HG03060 (cell line): ENCODE results near the gene ZBTB7A.

Experiments used
- ATAC-seq: cut with Tn5 transposase; IDR thresholded peaks from one replicate; pipeline ENCODE4 v1.9.1; 2021; ENCODE audit warnings: low read depth, moderate number of reproducible peaks; ENCODE audit not compliant: unreplicated experiment

Gene ZBTB7A

DNA sequence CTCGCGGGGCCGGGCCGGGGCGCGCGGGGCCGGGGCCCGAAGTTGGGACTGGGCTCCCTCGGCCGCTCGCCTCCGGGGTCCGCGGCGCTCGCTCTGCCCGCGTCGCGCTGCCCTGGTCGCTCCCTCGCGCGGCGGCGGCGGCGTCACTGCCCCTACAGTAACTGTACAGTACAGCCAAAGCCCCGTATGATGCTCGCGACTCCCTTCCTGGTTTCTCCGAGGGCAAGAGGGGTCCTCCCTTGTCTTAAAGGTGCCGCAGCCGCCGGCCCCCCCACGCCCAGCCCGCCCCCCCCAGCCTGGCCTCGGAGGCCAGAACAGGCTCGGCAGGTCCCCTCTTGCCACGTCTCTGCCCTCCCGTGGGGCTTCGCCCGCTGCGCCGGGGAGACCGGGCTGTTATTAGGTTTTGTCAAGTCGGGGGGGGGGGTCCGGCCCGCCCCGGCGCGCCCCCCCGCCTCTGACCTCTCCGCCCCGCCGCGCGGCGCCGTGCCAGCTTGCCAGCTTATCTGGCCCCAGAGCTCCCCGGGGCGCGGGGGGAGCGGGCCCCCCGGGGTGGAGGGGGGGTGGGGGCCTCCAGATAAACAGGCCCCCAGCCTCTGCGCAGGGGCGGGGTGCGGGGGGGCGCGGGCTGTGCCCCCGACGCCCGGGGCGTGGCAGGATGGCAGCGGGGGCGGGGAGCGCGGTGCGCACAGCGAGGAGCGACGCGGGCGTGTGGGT is at the start of gene ZBTB7A:
Gene ZBTB7A (minus strand): TSS at position 218 of the 714 bp plus-strand sequence. CDS start 11,667 bp downstream, outside the sequence.
- ATAC-seq = no peak

DNA sequence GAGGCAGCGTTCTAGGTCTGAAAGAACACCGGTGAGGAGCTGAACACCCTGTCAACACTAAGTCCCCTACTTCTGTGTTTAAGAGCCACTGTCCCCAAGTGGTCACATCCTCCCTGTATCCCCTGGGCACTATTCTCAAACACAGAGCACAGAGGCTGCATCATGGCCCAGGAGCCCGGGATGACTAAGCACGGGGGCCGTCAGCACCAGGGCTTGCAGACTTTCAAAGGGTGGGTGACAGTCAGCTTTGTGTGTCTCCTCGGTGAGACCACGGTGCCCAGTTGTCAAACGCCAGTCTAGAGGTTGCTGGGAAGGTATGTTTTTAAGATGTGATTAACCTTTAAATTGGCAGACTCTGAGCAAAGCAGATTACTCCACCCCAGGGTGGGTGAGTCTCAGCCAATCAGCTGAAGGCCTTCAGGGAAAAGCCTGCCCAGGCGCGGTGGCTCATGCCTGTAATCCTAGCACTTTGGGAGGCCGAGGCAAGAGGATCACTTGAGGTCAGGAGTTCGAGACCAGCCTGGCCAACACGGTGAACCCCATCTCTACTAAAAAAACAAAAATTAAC is 49.2 kb upstream of the ZBTB7A start:
- no peak for ATAC-seq

DNA sequence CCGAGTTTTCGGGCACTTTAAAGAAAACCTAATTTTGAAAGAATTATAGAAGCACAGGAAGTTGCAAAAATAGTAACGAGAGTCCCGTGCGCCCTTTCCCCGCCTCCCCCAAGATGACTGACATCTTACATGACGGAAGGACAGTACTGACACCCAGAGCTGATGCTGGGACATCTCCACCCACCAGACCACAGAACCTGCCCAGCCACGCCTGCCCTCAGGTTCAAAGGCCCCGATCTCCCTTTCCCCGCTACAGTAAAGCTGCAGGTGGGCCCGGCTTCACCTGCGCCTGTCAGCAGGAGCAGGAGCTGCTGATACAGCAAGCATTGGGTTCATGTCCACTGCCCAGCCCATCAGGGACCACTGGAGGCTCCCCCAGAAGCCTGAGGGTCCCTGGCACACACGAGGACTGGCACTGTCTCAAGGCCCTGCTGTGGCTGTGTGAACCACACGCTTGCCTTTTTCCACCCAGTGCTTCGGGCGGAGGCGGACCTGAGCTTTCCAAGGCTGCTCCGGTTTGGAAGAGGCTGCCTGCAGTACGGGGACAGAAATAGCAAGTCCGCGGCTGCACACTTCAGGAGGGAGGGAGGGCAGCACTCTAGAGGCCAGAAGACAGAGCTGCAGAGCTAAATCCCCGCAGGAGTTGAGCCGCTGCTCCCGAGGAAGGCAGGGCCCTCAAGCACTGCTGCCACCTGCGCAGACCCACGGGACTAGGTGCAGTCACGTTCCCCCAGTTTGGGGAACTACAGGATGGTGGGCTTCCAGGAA is 48.5 kb upstream of the ZBTB7A start:
- peak; percentile 48 for ATAC-seq

DNA sequence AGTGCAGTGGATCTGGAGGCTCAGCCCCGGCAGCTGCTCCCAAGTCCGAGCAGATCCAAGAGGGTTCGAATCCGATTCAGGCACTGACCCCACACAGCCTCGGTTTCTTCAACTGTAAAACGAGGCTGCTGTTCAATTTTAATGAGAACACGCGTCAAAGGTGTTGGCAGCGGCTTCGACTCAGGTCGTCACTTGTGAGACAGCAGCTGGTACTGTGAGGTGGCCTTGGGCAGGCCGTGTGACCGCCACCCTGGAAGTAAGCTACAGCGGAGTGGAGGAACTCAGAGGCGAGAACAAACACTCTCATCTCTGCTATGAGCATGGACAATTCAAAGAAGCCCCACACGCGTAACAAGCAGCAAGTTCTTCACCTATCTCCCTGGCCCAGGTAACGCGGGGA is 47.5 kb upstream of the ZBTB7A start:
- no peak for ATAC-seq

DNA sequence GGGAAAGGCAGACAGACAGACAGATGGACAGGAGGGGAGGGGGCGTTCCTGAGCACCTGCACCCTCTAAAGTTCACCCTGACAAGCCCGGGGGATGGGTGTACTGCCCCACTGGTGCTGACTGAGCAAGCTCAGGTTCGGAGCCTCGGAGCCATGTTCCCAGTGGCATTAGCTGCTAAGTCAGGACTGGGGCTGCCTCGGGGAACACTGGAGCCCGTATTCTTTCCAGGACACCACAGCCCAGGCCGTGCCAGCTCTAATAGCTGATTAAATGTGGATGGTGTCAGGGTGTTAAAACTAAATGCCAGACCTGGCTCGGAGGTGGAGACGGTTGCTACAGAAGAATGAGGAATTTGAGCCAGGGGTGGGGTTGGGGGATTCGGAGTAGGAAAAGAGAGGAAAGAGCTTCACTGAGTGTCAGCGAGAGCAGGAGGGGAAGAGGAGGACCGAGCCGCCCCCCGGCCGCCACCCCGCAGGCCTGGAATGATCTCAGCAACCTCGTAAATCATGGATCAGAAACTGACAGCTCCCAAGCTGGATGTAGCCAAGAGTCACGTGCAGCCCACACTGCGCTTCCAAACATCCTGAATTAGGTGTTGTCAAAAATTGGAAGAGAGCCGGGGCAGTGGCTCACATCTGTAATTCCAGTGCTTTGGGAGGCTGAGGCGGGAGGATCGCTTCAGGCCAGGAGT is 46.8 kb upstream of the ZBTB7A start:
- no peak for ATAC-seq

DNA sequence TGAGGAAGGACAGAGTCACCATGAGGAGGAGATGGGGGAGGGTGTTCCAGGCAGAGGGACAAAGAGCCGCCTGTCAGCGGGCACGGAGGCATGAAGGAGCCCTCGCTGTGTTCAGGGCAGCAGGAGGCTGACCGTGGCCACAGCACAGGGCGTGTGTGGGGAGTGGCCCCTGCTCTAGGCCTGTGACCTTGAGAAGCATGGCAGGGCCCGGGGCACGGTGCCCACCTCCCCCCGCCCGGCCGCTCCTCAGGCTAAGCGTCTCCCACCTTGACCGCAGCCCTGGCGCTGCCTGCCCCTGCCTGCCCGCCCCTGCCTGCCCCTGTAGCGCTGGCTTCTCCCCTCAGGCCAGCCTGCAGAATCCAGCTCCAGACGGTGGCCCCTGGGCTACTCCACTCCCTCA is 45.7 kb upstream of the ZBTB7A start:
- ATAC-seq = no peak

DNA sequence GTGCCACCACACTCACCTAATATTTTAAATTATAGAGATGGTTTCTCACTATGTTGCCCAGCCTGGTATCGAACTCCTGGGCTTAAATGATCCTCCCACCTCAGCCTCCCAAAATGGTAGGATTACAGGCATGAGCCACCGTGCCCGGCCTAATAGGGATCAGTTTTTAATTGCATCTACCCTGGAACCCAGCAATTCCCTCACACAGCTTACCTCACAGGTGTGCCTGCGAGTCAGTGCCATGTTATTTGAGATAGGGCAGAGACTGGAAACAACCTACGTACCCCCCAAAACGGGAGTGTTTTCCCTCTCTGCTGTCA is 42.9 kb upstream of the ZBTB7A start:
- ATAC-seq = no peak

DNA sequence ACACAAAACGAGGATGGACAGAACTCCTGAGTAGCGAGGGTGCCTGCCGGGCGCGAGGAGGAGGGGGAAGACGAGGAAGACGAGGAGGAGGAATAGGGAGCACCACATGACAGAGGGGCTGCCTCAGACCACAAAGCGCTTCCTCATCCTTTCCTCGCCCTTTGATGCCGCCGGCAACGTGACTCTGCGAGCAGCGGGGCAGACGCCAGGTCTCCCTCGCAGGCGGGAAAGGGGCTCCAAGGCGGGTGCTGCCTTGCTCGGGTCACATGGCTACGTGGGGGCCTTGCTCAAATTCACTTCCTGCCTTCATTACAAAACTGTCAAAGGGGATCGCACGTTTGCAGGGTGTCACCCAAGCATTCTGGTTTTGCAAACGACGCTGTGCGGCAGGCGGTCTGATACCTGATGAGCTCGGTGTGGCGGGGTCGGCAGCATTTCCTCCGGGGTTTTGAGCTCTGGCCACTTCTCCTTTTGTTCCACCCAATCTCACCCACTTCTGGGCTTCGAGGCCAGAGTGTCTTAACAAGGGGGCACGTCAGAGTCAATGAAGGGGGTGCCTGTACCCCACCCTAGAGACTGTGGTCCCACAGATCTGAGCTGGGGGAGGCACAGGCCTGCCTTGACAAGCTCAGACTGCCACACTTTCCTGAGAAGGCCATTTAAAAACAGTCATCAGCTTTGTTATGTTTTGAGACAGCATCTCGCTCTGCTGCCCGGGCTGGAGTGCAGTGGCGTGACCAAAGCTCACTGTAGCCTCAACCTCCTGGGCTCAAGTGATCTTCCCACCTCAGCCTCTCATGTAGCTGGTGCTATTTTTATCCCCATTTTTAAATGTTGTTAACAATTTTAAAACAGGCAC is 42.3 kb upstream of the ZBTB7A start:
- ATAC-seq = peak; percentile 42

DNA sequence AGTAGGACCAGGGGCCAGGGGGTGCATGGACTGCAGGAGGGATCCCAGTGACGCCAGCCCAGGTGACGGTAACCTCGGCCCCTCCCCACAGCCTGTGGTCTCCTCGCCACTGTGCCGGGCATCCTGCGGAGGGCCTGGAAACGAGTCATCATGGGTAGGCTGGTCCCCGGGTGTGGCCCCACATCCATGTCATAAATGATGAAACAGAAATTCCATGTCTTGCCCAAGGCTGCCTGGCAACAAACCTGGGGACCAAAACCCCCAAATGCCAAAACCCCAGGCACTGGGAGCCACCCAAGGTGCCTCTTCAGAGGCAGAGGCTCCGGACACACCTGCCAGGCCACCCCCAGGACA is 36.4 kb upstream of the ZBTB7A start:
- no peak for ATAC-seq

DNA sequence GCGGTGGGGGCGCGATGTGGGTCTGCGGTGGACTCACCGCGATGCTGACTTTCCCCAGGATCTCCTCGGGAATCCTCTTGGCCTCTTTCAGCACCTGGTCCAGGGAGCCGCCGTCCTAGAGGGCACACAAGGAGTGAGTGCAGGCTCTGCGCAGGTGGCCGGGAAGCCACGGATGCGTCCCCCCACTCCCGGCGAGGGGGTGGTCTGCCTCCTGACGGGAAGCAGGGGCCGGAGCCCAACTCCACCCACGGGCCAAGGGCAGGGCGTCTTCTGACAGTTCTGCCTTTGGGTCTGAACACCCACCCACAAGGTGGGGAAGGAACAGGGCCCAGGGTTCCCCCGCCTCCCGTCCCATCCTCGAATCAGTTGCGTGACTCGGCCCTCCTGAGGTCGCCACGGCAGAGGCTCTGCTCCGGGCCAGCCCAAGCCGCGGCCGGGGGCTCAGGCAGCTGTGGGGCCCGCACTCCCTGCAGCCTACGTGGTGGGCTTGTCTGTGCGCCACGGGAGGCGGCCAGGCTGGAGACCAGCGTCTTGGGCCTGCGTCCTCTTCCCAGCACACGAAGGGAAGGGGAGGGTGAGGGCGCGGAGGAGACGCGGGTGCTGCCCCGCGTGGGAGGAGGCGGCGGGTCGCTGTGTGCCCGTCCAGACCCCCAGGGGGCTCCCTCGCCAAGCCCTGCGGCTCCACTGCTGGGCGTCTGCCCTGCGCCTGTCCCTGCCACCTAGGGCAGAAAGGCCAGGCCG is 35.8 kb upstream of the ZBTB7A start:
- no peak for ATAC-seq

DNA sequence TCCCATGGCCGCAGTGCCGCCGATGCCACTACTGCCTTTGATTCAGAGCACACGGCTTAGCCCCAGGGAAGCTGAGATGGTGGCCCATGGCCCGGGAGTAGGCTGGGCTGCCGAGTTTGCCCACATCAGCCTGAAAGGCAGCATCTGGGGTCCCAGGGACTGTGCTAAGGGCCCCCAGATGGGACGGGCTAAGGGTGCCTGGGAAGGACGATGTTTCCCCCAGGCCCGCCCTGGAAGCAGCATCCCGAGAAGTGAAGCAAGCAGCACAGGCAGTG is 34.7 kb upstream of the ZBTB7A start:
- ATAC-seq = no peak

DNA sequence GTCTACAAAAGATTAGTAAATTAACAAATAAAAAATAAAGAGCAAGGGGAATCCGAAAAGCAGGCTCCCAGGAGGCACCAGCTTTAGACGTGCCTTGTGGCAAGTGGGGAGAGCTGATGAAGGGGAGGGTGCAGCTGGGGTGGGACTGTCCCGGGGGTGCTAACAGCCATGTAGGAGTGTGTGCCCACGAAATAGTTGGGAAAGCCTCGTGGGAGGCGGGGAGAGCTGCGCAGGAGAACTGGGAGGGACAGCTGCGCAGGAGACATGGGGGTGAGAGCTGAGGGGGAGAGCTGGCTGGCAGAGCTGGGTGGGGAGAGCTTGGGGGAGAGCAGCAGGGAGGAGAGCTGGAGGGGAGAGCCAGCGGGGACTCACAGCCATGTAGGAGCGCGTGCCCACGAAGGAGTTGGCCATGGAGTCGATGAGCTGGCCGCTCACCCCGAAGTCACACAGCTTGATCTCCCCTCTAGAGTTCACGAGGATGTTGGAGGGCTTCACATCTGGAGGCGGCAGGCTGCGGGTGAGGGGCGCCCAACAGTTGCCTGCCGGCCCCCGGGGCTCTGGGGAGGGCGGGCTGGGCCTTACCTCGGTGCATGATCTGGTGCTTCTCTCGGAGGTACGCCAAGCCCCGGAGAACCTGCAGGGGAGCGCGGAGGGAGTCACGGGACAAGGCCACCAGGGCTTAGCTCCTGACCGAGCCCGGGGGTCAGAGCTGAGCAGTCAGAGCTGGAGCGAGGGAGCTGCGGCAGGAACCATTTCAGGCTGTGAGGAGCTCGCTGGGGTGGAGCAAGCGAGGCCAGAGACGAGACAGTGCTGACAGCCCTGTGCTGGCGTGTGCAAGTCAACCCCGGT is 34.2 kb upstream of the ZBTB7A start:
- ATAC-seq = no peak

DNA sequence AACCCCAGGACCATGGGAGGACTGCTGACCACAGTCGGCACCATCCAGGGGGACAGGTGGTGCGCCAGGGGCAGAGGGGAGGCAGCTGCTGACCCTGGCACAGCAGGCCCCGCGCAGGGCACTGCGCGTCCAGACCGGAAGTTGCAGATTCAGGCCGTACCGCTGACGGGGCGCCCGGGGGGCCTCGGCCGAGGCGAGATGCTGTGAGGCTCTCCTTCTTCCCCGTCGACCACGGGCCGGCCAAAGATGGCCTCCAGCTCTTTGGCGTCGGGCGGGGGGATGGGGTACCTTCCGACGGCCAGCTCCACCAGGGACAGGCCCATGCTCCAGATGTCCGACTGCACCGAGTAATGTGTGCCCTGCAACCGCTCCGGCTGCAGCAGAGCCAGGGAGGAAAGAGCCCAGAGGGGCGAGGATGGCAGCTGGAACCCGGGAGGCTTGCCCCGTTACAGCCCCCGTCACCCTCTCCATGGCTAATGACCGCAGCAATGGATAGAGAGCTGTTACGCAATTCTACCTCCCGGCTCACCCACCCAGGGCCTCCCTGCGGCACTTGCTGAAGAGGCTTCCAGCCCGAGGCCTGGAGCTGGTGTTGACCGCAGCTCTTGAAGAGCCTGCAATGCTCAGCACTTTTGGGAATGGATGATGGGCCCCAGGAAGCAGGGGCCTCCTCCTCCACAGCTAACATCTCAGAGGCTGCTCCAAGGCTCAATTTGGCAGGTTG is 32.5 kb upstream of the ZBTB7A start:
- no peak for ATAC-seq

DNA sequence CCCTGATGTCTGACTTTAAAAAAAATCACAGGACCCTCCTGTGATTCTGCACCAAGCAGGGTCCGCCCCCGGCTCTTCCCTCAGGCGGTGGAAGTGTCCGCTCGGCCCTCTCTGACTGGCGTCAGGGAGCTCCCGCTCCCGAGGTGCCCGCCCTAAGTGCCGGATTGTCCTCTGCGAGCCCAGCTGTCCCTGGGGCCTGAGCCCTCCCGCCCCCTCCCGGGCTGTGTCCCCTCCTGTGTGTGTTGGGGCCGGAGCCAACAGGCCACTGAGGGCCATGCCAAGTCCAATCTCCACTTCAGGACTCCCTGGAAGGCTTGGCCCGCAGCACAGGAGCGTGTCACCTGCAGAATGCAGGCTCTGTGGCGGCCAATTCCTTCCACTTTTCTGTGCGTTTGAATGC is 31.8 kb upstream of the ZBTB7A start:
- ATAC-seq = no peak

DNA sequence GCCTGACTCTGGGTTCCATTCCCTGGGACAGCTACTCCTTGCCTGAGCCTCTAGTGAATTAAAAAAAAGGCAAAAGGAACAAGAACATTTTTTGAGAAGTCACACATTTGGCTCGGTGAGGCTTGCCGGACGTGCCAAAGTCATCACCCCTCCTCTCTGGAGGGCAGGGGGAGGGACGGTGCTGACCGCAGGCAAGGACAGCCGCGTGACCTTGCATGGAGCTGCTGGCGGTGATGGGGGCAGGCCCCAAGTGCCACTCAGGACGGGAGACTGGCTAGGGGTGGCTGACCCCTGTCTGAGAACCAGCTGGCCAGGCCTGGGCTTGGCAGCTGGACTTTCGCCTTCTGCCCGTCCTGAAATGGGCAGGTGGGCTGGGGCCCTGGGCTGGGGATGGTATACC is 30.8 kb upstream of the ZBTB7A start:
- ATAC-seq = no peak

DNA sequence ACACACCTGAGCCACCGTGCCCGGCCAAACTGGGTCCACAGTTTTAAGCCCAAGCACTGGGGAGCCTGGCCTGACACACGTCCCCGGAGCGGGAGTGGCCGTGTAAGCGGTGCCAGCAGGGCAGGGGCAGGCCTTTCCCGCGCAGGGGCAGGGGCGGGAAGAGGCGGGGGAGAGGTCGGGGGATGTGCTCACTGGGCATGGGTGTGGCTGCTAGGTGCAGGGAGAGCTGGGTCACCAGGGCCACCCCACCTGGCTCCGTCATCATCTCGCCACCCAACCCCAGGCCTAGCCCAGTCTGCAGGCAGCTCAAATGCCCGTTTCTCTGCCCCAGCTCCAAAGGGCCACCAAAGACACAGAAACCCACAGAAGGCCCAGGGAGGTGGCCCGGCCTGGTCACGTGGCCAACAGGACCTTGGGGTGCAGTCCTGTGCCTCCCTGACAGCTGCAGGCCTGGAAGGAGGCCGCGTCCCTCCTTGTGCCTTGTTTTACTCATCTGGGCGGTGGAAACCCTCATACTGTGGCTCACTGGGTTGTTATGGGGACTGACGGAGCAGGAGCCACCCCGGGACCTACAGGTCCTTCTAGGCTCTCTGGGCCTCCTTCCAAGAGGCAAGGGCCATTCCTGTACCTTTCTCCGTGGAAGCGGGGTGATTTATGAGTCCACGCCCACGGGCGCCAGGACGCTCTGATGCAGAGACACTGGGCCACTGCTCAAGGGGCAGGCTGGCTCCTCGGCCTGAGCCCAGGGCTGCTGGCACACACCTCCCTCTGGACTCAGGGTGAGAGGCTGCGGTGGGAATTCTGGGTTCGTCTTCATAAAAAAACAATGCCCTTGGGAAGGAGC is 29.6 kb upstream of the ZBTB7A start:
- no peak for ATAC-seq

DNA sequence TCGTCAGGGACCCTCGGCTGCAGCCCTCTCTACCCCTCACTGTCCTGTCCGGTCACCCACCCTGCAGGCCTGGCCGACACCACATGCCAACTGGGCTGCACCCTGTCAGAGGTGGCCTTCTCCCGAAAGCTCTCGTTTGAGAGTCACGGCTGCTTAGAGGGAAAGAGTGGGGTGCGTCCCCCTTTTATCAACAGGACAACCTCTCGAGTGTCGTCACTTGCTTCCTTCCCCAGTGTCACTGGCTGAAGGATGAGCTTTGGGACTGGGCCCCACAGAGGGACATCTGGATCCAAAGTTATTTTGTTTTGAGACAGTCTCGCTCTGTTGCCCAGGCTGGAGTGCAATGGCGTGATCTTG is 28.8 kb upstream of the ZBTB7A start:
- ATAC-seq = no peak
